ENCODE measurements around the gene MMP17. TPM values are rescaled to one million over a fixed set of nuclear protein-coding genes. Genes with fewer than 3 reads are reported as not detected.

The MMP17 gene
- total RNA-seq, 1 donor from 2014 or later: 14.1 TPM

- peak overlapping the region; percentile 60 for H3K27ac Mint-ChIP-seq
- TF ChIP-seq, protein P1, sequence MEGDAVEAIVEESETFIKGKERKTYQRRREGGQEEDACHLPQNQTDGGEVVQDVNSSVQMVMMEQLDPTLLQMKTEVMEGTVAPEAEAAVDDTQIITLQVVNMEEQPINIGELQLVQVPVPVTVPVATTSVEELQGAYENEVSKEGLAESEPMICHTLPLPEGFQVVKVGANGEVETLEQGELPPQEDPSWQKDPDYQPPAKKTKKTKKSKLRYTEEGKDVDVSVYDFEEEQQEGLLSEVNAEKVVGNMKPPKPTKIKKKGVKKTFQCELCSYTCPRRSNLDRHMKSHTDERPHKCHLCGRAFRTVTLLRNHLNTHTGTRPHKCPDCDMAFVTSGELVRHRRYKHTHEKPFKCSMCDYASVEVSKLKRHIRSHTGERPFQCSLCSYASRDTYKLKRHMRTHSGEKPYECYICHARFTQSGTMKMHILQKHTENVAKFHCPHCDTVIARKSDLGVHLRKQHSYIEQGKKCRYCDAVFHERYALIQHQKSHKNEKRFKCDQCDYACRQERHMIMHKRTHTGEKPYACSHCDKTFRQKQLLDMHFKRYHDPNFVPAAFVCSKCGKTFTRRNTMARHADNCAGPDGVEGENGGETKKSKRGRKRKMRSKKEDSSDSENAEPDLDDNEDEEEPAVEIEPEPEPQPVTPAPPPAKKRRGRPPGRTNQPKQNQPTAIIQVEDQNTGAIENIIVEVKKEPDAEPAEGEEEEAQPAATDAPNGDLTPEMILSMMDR (conservative IDR thresholded peaks at IDR 0.05): no peak
- H3K36me3 Mint-ChIP-seq: no peaks in the 10 kb centered on the region
- peaks cover 16% of the 10 kb centered on the region for H3K4me1 Mint-ChIP-seq (ENCODE audit: unreplicated experiment)
- H3K9me3 Mint-ChIP-seq: no peaks in the 10 kb centered on the region
- H3K4me3 Mint-ChIP-seq: peak overlapping the region; percentile 64
- H3K27me3 Mint-ChIP-seq: peaks cover 6% of the 10 kb centered on the region
- DNase-seq (ENCODE audit: extremely low spot score, unreplicated experiment): no peak
Observed at GRCh38 chr12:131893605-131894312, 65.6 kb downstream of the MMP17 start.

DNA sequence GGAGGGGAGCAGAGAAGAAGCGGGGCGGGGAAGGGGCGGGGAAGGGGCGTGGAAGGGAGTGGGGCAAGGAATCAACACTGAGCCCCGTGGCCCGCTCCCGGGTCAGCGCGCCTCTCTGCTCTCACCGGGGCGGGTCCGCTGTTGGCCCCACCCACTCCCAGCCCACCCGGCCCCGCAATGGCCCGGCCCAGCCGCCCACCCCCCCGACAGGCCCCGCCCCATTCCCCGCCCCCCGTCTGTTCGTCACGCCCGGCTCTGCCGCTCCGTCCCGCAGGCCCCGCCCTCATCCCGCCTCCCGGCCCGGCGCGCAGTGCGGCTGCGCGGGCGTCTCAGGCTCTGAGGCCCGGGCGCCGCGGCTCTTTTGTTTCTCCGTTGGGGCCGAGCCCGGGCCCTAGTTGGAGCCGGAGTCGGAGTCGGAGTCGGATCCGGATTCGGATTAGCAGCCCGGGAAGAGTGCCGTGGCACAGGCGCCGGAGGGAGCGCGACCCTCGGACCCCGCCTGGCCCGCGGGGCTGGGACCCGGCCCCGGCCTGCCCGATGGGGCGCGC is 66.2 kb downstream of the MMP17 start, which contains the start of gene ULK1:
TSS of gene ULK1 (plus strand) at position 310 of the 548 bp plus-strand sequence. CDS start 380 bp downstream, outside the sequence.
- H3K9me3 Mint-ChIP-seq: no peaks in the 10 kb centered on the region
- DNase-seq (ENCODE audit: extremely low spot score, unreplicated experiment): peak; percentile 95
- peaks cover 3% of the 10 kb centered on the region for H3K27me3 Mint-ChIP-seq
- H3K4me3 Mint-ChIP-seq: peak within 1 kb of the TSS; percentile 90
- H3K4me1 Mint-ChIP-seq (ENCODE audit: unreplicated experiment): peaks cover 13% of the 10 kb centered on the region
- peak within 1 kb of the TSS; percentile 86 for H3K27ac Mint-ChIP-seq
- no peaks in the 10 kb centered on the region for H3K36me3 Mint-ChIP-seq
- TF ChIP-seq, protein P1 (conservative IDR thresholded peaks at IDR 0.05): no peak

- no peaks in the 10 kb centered on the region for H3K9me3 Mint-ChIP-seq
- no peaks in the 10 kb centered on the region for H3K27me3 Mint-ChIP-seq
- TF ChIP-seq, protein P1 (conservative IDR thresholded peaks at IDR 0.05): no peak
- peak overlapping the region; percentile 90 for H3K4me3 Mint-ChIP-seq
- H3K36me3 Mint-ChIP-seq: no peaks in the 10 kb centered on the region
- DNase-seq (ENCODE audit: extremely low spot score, unreplicated experiment): peak; percentile 68
- H3K4me1 Mint-ChIP-seq (ENCODE audit: unreplicated experiment): peaks cover 9% of the 10 kb centered on the region
- peak overlapping the region; percentile 86 for H3K27ac Mint-ChIP-seq
Observed at GRCh38 chr12:131894981-131895639, 66.9 kb downstream of the MMP17 start.

DNA sequence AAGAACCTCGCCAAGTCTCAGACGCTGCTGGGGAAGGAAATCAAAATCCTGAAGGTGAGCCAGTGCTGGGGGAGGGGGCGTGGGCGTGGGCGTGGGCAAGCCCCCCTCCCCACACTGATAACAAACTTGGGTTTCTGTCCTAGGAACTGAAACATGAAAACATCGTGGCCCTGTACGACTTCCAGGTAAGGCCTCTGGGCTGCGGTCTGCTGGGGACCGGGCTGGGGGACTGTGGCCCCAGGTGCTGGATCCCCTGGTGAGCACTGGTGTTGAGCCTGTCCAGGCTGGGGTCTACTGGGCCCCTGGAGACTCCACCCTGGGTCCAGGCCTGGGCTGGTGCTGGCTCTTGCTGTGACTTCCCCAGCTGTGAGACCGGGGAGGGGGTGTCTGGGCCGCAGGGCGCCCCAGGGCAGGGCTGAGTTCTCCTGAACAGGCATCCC is 67.5 kb downstream of the MMP17 start:
- H3K27ac Mint-ChIP-seq: peak overlapping the region; percentile 86

DNA sequence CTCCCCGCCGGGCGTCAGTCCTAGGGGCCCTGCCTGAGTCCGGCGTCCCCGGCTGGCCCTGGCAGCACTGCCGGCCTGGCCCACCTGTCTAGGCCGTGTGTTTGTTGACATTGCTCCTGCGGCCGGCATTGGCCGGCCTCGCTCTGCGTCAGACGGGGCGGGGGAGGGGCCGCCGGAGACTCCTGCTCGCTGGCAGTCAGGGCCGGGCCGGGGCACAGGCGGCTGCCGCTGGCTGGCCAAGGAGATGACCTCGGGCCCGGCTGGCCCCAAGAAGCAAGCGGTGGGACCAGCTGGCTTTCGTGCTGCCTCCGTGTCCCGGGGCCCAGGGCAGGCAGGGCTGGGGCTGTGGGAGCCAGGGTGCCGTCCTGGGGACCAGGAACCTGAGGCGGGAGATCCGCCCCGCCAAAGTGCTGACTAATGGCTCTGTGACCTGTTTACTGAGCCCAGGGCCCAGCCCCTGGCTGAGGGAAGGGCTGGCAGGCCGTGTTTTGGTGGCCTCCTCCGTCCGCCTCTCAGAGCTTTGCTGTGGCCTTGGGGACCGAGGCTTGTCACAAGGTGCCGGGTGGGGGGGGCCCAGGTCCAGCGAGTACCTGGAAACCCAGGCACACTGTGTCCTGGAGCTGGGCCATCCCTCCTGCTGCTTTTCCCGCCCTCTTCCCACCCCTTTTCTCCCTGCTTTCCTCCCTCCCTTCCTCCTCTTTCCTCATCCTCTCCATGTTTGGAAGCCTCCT is 68.1 kb downstream of the MMP17 start:
- peak overlapping the region; percentile 86 for H3K27ac Mint-ChIP-seq
- H3K9me3 Mint-ChIP-seq: no peaks in the 10 kb centered on the region
- no peaks in the 10 kb centered on the region for H3K36me3 Mint-ChIP-seq
- H3K4me3 Mint-ChIP-seq: peak overlapping the region; percentile 90
- H3K27me3 Mint-ChIP-seq: no peaks in the 10 kb centered on the region
- TF ChIP-seq, protein P1 (conservative IDR thresholded peaks at IDR 0.05): no peak
- peaks cover 9% of the 10 kb centered on the region for H3K4me1 Mint-ChIP-seq (ENCODE audit: unreplicated experiment)
- peak; percentile 86 for DNase-seq (ENCODE audit: extremely low spot score, unreplicated experiment)

More for the DNA sequence above, 67.5 kb downstream of the MMP17 start:
- H3K27me3 Mint-ChIP-seq: no peaks in the 10 kb centered on the region
- H3K4me3 Mint-ChIP-seq: peak overlapping the region; percentile 90
- H3K36me3 Mint-ChIP-seq: no peaks in the 10 kb centered on the region
- no peaks in the 10 kb centered on the region for H3K9me3 Mint-ChIP-seq
- TF ChIP-seq, protein P1 (conservative IDR thresholded peaks at IDR 0.05): no peak
- H3K4me1 Mint-ChIP-seq (ENCODE audit: unreplicated experiment): peaks cover 9% of the 10 kb centered on the region
- DNase-seq (ENCODE audit: extremely low spot score, unreplicated experiment): no peak

Data from type B pancreatic cell (in vitro differentiated cells).